ENCODE results near the gene MEST.
"Not testable (repeated sequence)": the region's sequence is repeated elsewhere in the genome, so short reads cannot be mapped to it uniquely, and the experiment has no call there.

GRCh38 chr7:130451344-130451743 lies 40.5 kb upstream of the MEST start:
- not testable (repeated sequence) for TF ChIP-seq KDM2A (CRISPR knock-in tag; IDR thresholded peaks at IDR 0.05; ENCODE audit: borderline replicate concordance, low read depth); ATF6 (CRISPR knock-in tag; conservative IDR thresholded peaks at IDR 0.05)
